GM19324 (cell line): ENCODE measurements around the gene RAP1GAP2.
"Not testable (repeated sequence)": the region's sequence is repeated elsewhere in the genome, so short reads cannot be mapped to it uniquely, and the experiment has no call there.

ENCODE experiments used
- ATAC-seq: cut with Tn5 transposase; IDR thresholded peaks from one replicate; pipeline ENCODE4 v1.9.1; 2021; ENCODE audit warnings: mild to moderate bottlenecking, moderate library complexity; ENCODE audit not compliant: unreplicated experiment, low FRiP score

The RAP1GAP2 gene

GRCh38 chr17:2986925-2987324 lies 190.7 kb downstream of the RAP1GAP2 start:
- no peak for ATAC-seq

DNA sequence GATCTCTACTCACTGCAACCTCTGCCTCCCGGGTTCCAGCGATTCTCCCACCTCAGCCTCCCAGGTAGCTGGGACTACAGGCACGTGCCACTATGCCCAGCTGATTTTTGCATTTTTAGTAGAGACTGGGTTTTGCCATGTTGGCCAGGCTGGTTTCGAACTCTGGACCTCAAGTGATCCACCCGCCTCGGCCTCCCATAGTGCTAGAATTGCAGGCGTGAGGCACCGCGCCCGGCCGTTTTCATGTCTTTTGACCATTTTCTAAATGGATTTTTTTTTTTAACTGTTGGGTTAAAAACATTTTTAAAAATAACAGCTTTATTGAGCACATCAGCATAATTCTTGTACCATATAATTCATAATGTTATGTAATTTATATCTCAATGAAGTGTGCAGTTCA lies 193.2 kb downstream of the RAP1GAP2 start:
- not testable (repeated sequence) for ATAC-seq

DNA sequence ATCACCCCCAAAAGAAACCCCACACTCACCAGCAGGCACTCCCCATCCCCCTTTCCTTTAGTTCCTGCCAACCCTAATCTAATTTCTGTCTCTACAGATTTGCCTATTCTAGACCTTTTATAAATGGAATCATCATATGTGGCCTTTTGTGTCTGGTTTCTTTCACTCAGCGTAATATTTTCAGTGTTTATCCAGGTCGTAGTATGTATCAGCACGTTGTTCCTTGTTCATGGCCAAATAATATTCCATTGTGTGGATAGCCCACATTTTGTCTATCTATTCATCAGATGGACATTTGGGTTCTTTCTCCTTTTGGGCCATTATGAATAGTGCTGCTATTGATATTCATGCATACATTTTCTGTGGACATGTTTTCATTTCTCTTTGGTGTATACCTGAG lies 193.6 kb downstream of the RAP1GAP2 start:
- no peak for ATAC-seq

- no peak for ATAC-seq
Measured at GRCh38 chr17:2990396-2990795, 194.2 kb downstream of the RAP1GAP2 start.

GRCh38 chr17:2991396-2992180 lies 195.3 kb downstream of the RAP1GAP2 start:
- ATAC-seq: not testable (repeated sequence)

DNA sequence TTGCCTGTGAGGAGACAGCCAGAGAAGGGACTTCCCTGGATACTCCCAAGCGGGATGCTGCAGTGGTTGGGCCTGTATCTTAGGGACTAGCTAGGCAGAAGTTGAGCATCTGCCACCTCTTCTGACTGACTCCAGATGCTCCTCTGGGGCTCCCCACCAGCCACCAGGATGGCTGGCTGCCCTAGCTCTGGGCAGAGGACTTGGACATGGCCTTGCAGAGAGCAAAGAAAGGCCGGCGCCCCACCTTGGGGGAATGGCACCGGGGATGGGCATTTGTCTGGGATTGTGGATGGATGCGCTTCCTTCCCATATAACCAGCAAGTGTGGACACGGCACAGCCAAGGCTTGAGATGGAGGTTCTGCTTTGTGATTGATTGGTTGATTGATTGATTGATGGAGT lies 198.2 kb downstream of the RAP1GAP2 start:
- no peak for ATAC-seq

DNA sequence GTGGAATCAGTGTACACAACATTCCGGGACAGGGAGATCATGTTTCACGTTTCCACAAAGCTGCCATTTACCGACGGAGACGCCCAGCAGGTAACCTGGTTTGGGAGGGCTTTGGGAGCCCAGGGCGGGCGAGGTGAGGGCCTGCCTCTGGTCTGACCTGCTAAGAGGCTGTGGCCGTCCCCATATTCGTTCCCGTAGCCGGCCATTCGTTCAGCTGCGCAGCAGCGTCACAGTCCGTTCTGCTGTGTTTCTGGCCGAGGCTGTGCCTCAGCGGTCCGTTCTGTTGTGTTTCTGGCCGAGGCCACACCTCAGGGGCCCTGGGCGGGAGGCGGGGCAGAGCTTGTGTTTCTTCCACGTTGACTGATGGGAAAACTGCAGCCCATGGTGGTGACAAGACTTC lies 199.1 kb downstream of the RAP1GAP2 start:
- ATAC-seq: no peak

DNA sequence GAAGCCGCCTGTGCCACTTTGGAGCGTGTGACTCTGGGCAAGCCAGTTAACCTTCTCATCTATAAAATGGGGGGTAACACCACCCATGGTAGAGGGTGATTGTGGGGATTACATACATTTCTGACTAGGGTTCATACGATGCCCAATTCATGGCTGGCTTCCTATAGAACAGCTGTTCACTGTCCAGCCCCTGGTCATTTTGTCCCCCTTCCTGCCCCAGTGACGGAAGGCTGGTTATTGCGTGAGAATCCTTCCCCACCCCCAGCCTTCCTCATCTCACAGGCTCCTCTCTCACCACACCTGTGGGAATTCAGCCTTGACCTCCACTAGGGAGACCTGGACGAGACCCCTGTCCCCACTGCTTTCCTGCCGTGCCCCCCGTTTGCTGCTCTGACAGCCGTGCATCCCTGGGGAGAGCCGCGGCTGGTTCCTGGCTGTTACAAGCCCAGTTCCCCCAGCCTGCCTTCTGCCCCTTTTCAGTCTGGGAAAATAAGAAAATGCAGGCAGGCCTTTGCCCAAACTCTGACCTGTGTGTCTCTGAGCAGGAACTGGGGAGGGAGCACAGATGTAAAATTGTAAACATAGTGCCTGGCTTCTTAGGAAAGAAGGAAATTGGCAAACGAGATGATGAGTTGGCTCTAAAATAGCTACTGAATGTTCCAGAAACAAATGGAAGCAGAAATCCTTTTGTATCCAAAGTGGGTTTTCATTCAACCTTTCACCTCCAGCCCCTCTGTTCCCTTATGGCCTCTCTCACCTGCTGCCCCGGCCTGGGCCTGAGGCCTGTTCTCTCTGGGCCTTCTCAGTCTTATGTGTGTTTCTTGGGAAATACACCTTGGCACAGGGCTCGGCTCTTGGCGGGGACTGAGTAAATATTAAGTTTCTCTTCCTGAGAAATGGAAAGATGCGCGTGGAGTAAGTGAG lies 199.9 kb downstream of the RAP1GAP2 start:
- ATAC-seq: no peak

DNA sequence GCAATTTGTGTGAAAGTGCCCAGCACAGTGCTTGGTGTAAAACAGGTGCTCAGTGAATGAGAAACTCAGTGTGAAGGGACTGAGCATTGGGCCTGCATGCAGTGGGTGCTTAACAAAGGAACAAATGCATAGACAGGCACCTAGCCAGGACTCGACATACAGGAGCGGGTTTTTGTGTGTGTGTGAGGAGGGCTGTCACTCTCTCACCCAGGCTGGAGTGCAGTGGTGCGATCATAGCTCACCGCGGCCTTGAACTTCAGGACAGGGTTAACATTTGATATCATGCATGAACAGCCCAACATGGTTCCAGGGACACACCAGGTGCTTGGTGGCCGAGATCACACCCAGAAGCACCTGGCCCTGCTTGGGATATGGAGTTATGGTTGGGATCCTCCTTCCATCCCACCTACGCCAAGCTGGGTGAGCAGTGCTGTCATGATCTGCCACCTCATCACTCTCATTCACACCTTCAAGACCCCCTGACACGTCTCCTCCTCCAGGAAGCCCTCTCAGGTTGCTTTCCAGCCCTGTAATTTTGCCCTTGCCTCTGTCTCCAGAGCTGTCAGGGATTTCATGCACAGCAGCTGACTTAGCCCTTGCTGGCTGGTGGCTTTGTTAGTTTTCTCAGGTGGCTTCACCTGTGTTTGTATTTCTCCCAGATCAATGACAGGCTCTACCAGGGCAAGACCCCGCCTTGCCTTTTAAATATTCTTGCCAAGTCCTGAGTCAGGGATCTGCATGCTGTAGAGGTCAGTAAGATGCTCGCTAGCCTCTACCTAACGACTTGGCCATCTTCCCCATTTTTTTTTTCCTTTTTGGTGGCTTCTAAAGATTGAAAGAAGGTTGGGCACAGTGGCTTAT lies 200.8 kb downstream of the RAP1GAP2 start:
- no peak for ATAC-seq

DNA sequence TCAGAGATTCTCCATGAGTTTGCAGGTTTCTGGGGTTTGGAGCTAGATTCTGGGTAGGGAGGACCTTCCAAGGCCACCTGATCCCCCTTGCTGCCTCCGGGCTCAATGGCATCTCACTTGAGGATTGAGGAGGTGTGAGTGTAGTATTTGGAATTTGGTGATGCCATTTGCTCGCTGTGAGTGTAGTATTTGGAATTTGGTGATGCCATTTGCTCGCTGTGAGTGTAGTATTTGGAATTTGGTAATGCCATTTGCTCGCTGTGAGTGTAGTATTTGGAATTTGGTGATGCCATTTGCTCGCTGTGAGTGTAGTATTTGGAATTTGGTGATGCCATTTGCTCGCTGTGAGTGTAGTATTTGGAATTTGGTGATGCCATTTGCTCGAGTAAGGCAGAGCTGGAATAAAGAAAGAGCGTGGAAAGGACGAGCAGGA lies 202.2 kb downstream of the RAP1GAP2 start:
- ATAC-seq: not testable (repeated sequence)

- peak; percentile 70 for ATAC-seq
Measured at GRCh38 chr17:3002538-3003295, 206.5 kb downstream of the RAP1GAP2 start.

GRCh38 chr17:3003296-3004149 lies 207.3 kb downstream of the RAP1GAP2 start:
- ATAC-seq: no peak

DNA sequence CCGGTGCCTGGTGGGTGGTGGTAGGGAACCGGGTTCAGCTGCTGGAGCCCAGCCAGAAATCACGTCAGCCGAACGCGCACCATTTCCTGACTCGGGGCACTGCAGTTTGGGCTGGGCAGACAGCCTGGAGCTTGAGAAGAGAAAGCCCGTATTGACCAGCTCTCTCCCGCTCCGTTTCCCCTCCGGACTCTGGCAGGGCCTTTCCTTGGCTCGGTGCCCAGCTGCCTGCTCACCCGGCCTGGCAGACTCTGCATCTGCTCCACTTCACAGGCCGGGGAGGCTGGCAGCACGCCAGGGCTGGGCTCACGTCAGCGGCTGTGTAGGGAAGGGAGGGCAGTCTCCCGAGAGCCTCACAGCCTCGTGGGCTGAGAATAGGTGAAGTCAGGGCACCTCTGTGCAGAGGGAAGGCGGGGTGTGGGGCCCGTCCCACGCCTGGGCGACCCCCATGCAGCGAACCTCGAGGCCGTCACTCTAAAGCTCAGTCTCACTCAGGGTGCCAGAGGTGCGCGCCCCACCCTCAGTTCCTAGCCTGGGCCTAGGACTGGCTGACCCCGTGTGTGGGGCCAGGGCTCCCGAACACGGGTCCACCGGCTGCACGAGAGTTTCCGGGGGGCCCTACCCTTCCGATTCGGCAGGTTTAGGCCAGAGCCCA lies 208.0 kb downstream of the RAP1GAP2 start:
- ATAC-seq: no peak

DNA sequence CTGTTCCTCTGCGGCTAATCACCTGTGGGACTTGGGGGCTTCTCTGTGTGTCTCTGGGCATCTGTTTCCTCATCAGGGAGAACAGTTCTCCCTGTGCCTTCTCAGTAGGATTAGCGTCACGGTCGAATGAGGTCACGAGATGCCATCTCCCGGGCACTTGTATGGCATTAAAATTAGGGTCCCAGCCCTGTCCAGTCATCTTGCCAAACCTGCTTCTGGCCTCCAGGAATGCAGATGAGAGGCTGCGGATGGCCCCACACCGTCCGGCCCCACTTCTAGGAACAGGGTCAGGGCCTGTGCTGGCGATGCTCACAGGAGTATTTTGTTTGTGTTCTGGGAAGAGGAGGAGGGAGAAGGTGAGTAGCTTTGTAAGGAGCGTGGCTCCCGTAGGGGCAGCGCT lies 208.7 kb downstream of the RAP1GAP2 start:
- ATAC-seq: no peak

DNA sequence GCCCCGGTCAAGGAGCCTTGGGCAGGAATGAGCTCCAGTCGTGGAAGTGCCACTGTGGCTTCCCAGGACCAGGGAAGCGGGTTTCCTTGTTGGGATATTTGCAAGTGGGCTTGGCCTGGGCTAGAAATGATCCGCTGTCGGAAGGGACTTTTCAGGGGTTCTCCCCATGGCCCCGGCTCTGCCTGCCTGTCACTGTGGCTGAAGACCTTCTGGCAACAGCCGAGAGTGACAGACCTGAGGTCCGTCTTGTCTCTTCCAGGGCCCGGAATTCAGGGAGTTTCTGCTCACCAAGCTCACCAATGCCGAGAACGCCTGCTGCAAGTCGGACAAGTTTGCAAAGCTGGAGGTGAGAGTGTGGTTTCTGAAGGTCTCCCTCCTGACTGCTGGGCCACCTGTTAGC lies 209.5 kb downstream of the RAP1GAP2 start:
- no peak for ATAC-seq

DNA sequence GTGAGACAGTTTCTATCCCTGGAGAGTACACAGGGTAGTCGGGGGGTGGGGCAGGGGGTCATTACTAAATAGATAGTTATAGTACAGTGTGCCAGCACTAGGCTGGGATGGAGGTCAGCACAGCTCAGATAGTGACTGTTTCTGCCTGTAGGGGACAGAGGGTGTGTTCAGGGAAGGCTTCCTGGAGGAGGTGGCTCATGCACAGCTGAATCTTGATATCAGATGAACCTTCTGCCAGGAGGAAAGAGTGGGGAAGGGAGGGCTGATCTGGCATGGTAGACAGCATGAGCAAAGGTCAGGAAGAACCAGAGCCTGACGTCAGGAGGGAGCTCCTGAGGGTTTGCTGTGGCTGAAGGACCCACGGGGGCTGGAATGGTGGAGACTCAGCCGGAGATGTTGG lies 210.6 kb downstream of the RAP1GAP2 start:
- no peak for ATAC-seq

DNA sequence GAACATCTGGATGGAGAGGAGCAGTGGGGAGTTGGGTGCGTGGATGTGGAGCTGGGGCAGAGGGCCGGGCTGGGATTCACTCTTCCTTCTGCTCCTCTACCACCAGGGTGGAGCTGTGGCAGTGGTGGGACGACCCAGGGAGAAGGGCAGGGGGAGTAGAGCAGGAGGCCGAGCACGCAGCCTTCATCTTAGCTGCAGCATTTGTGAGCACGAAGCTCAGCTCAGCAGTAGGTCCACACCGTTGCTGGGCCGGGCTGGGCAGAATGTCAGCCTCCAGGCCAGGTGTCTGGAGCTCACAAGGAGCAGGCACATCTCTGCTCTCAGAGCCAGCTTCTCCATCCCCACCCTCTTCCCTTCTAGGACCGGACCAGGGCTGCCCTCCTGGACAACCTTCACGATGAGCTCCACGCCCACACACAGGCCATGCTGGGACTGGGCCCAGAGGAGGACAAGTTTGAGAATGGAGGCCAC lies 211.4 kb downstream of the RAP1GAP2 start:
- ATAC-seq: no peak
